GM19395 (cell line): Measurements from ENCODE around the gene CRACR2B.

Experiments used
- ATAC-seq: cut with Tn5 transposase; IDR thresholded peaks from one replicate; pipeline ENCODE4 v1.9.1; 2021; ENCODE audit warnings: mild to moderate bottlenecking, moderate library complexity; ENCODE audit not compliant: unreplicated experiment

Gene CRACR2B

GRCh38 chr11:865462-866430 is 38.0 kb downstream of the CRACR2B start:
- no peak for ATAC-seq

- ATAC-seq: no peak
Observed at GRCh38 chr11:866481-866880, 38.8 kb downstream of the CRACR2B start.

GRCh38 chr11:867856-868358 is 40.2 kb downstream of the CRACR2B start:
- no peak for ATAC-seq

- ATAC-seq: no peak
Observed at GRCh38 chr11:868394-868793, 40.7 kb downstream of the CRACR2B start.

GRCh38 chr11:868802-869201 is 41.1 kb downstream of the CRACR2B start:
- ATAC-seq: no peak

GRCh38 chr11:869399-870126 is 41.8 kb downstream of the CRACR2B start:
- ATAC-seq: no peak

- no peak for ATAC-seq
Observed at GRCh38 chr11:870127-870413, 42.4 kb downstream of the CRACR2B start.

GRCh38 chr11:870418-870817 is 42.7 kb downstream of the CRACR2B start:
- no peak for ATAC-seq

GRCh38 chr11:871472-871871 is 43.8 kb downstream of the CRACR2B start:
- no peak for ATAC-seq

GRCh38 chr11:872799-873198 is 45.1 kb downstream of the CRACR2B start:
- ATAC-seq: no peak

GRCh38 chr11:873706-874105 is 46.0 kb downstream of the CRACR2B start:
- ATAC-seq: no peak

GRCh38 chr11:875203-875602 is 47.5 kb downstream of the CRACR2B start:
- no peak for ATAC-seq

- no peak for ATAC-seq
Observed at GRCh38 chr11:875769-876301, 48.1 kb downstream of the CRACR2B start.

- ATAC-seq: no peak
Observed at GRCh38 chr11:876545-876944, 48.8 kb downstream of the CRACR2B start.

- ATAC-seq: no peak
Observed at GRCh38 chr11:877565-877964, 49.8 kb downstream of the CRACR2B start.

GRCh38 chr11:880447-880846 is 52.7 kb downstream of the CRACR2B start:
- ATAC-seq: no peak
